SK-N-SH (cell line): Measurements from ENCODE around the gene NYAP2. TPM values are rescaled to one million over a fixed set of nuclear protein-coding genes. Genes with fewer than 3 reads are reported as not detected.

Source experiments
- CTCF ChIA-PET: fragments of 300-600, 350-600 bp; formaldehyde crosslinking; extraction: SDS; loops from one replicate; lab custom pipeline; 2021; lab: Yijun Ruan, JAX
- POLR2A ChIA-PET: fragments of 350-600 bp; sonication (Branson Sonifier 250); formaldehyde crosslinking; extraction: SDS; loops from one replicate; lab custom pipeline; 2020; ENCODE audit warnings: antibody characterized with exemption, inconsistent platforms; lab: Yijun Ruan, JAX
- DNase-seq: peaks from one replicate; pipeline ENCODE4 v3.0.0; 2012
- H2AFZ ChIP-seq: fragments of 200-600 bp; sonication (generic); 2 replicates; pipeline ENCODE4 v1.8.1; 2016; ENCODE audit warnings: antibody characterized with exemption, mild to moderate bottlenecking, low read depth
- H3F3A ChIP-seq: fragments of 200-600 bp; sonication (generic); replicated peaks from 2 replicates; pipeline ENCODE3; 2016; ENCODE audit warnings: antibody characterized with exemption, mild to moderate bottlenecking; ENCODE audit not compliant: insufficient read depth
- H3K27ac ChIP-seq, 2 experiments: fragments of 200-500 bp in 1 of 2; fragments of 200-600 bp in 1 of 2; sonication (Bioruptor generic) in 1 of 2; sonication (generic), shearing (Covaris generic) in 1 of 2; 2 replicates each; pipeline versions ENCODE4 v1.5.1 to v1.6.1; 2014 to 2016; ENCODE audit warnings: low read depth in 2 of 2, inconsistent platforms in 1 of 2, low read length in 1 of 2, mild to moderate bottlenecking in 1 of 2, mixed read lengths in 1 of 2
- H3K27me3 ChIP-seq: fragments of 200-600 bp; sonication (generic), shearing (Covaris generic); 2 replicates; pipeline ENCODE4 v1.6.1; 2016; ENCODE audit warnings: mixed run types; ENCODE audit not compliant: insufficient read depth
- H3K36me3 ChIP-seq, 2 experiments: fragments of 200-500 bp in 1 of 2; fragments of 200-600 bp in 1 of 2; sonication (Bioruptor generic) in 1 of 2; sonication (generic) in 1 of 2; replicated peaks in 1 of 2; 2 replicates each; pipeline versions ENCODE3 to v1.5.1; 2014 to 2016; ENCODE audit warnings: low read length in 1 of 2, mild to moderate bottlenecking in 1 of 2; ENCODE audit not compliant: insufficient read depth in 2 of 2, control insufficient read depth in 1 of 2
- H3K4me1 ChIP-seq, 2 experiments: fragments of 200-500 bp in 1 of 2; fragments of 200-600 bp in 1 of 2; sonication (Bioruptor generic) in 1 of 2; sonication (generic), shearing (Covaris generic) in 1 of 2; 2 replicates each; pipeline versions ENCODE4 v1.5.1 to v1.6.1; 2014 to 2016; ENCODE audit warnings: low read depth in 1 of 2, low read length in 1 of 2, mixed run types in 1 of 2; ENCODE audit not compliant: insufficient read depth in 2 of 2, control insufficient read depth in 1 of 2
- H3K4me2 ChIP-seq: fragments of 200-600 bp; sonication (generic), shearing (Covaris generic); 2 replicates; pipeline ENCODE4 v1.6.1; 2017; ENCODE audit warnings: mixed run types
- H3K4me3 ChIP-seq, 2 experiments: fragments of 200-500 bp in 1 of 2; fragments of 200-600 bp in 1 of 2; sonication (Bioruptor generic) in 1 of 2; sonication (generic), shearing (Covaris generic) in 1 of 2; 2 replicates each; pipeline versions ENCODE4 v1.5.1 to v1.8.1; 2014 to 2016; ENCODE audit warnings: low read depth in 2 of 2, inconsistent platforms in 1 of 2, low read length in 1 of 2, mild to moderate bottlenecking in 1 of 2, mixed read lengths in 1 of 2, moderate library complexity in 1 of 2
- H3K79me2 ChIP-seq: fragments of 200-600 bp; sonication (generic); 2 replicates; pipeline ENCODE4 v1.8.1; 2017; ENCODE audit warnings: mild to moderate bottlenecking; ENCODE audit not compliant: insufficient read depth
- H3K9ac ChIP-seq: fragments of 200-600 bp; sonication (generic); 2 replicates; pipeline ENCODE4 v1.6.1; 2017; ENCODE audit warnings: mixed run types
- H3K9me2 ChIP-seq: fragments of 200-600 bp; sonication (generic); 2 replicates; pipeline ENCODE4 v1.6.1; 2017; ENCODE audit warnings: mixed run types
- H3K9me3 ChIP-seq: fragments of 200-600 bp; sonication (generic); 2 replicates; pipeline ENCODE4 v1.6.1; 2017; ENCODE audit warnings: mixed run types, mild to moderate bottlenecking, moderate library complexity
- H4K20me1 ChIP-seq: fragments of 200-600 bp; sonication (generic); 2 replicates; pipeline ENCODE4 v1.6.1; 2017; ENCODE audit warnings: mild to moderate bottlenecking, mixed run types; ENCODE audit not compliant: insufficient read depth
- CHD2 ChIP-seq: fragments of 150-350 bp; IDR thresholded peaks from 2 replicates; pipeline ENCODE4 v1.6.1; 2018; ENCODE audit warnings: low read length; ENCODE audit not compliant: partially characterized antibody
- FOXJ3 ChIP-seq: sonication (generic); formaldehyde crosslinking; IDR thresholded peaks from 2 replicates; pipeline ENCODE4 v1.5.1; 2020; ENCODE audit warnings: mild to moderate bottlenecking, missing genetic modification reagents
- NFIC ChIP-seq: IDR thresholded peaks from 2 replicates; pipeline ENCODE4 v1.4.0; 2012; ENCODE audit warnings: borderline replicate concordance
- TCF12 ChIP-seq: IDR thresholded peaks from 2 replicates; pipeline ENCODE4 v1.4.0; 2012
- YY1 ChIP-seq: IDR thresholded peaks from 2 replicates; pipeline ENCODE4 v1.4.0; 2012; ENCODE audit warnings: low read depth, mild to moderate bottlenecking
- WGBS: methylation state at CpG from one replicate; pipeline ENCODE4 v1.1.6; 2017; ENCODE audit warnings: low lambda C conversion rate; 5-methylcytosine and 5-hydroxymethylcytosine counted together
- polyA plus RNA-seq, 3 experiments: library from polyadenylated mRNA; depleted of rRNA; stranded (reverse); fragments of >200 nt; gene quantifications; 2 replicates each; pipeline ENCODE4 v1.2.3, GENCODE V29; 2012
- TF ChIP-seq, protein P1 (sequence below): IDR thresholded peaks from 2 replicates; pipeline ENCODE4 v1.4.0; 2012; ENCODE audit warnings: low read depth, borderline replicate concordance
- TF ChIP-seq, protein P2 (sequence below): fragments of 150-350 bp; IDR thresholded peaks from 2 replicates; pipeline ENCODE4 v1.6.1; 2017; ENCODE audit warnings: antibody characterized with exemption, low read length, low read depth, borderline replicate concordance

NYAP2 gene
- polyA plus RNA-seq, 1 of the 3 experiments (the other 2 are of a cell fraction) = not detected

DNA sequence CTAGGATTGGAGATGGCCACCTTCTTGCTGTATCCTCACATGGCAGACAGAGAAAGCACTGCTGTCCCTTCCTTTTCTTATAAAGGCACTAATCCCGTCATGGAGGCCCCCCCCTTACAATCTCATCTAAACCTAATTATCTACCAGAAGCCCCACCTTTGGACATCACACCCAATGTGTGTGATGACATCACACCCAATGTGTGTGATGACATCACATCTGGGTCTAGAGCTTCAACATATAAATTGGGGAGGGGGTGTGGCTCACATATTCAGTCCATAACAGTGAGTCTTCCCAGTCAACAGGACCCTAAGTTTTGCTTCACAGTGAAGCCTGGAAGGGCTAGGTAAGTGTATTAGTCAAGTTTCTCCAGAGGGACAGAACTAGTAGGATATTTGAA lies 213.1 kb downstream of the NYAP2 start:
- POLR2A ChIA-PET = no interaction called here

DNA sequence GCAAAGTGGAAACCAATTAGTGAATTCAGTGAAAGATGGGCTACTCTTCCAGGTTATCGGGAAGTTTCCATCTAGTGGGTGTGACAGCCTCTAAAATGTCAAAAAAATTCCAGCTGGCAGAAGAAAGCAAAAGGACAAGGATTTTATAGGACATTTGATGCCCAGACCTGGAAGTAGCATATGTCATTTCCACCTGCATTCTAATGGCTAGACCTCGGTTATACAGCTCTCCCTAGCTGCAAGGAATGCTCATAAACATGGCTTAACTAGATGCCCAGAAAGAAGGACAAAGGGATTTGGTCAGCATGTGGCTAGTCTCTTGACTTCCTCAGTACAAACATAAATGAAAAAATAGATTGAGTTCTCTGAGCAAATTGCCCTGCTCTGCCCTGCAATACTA lies 215.4 kb downstream of the NYAP2 start:
- Histone ChIP-seq H3F3A (no peaks in the 10 kb centered on the region), H3K4me3 (no peak overlapping the region), H3K79me2 (no peaks in the 10 kb centered on the region), H3K4me1 (no peaks in the 10 kb centered on the region; a peak in 1 of 4 replicates), H3K9me2 (no peaks in the 10 kb centered on the region), H3K9ac (no peak overlapping the region), H3K27ac (no peak overlapping the region), H3K9me3 (no peaks in the 10 kb centered on the region), H3K27me3 (no peaks in the 10 kb centered on the region), H4K20me1 (no peaks in the 10 kb centered on the region), H2AFZ (no peak overlapping the region), H3K4me2 (no peak overlapping the region), H3K36me3 (no peaks in the 10 kb centered on the region)
- ChIA-PET CTCF (no interaction called here), POLR2A (no interaction called here)
- TF ChIP-seq, protein P1, sequence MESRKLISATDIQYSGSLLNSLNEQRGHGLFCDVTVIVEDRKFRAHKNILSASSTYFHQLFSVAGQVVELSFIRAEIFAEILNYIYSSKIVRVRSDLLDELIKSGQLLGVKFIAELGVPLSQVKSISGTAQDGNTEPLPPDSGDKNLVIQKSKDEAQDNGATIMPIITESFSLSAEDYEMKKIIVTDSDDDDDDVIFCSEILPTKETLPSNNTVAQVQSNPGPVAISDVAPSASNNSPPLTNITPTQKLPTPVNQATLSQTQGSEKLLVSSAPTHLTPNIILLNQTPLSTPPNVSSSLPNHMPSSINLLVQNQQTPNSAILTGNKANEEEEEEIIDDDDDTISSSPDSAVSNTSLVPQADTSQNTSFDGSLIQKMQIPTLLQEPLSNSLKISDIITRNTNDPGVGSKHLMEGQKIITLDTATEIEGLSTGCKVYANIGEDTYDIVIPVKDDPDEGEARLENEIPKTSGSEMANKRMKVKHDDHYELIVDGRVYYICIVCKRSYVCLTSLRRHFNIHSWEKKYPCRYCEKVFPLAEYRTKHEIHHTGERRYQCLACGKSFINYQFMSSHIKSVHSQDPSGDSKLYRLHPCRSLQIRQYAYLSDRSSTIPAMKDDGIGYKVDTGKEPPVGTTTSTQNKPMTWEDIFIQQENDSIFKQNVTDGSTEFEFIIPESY = no peak
- TF ChIP-seq FOXJ3 (no peak), NFIC (no peak)
- 37% methylated on average over 2 of the region's 2 CpGs for WGBS
- no peak for DNase-seq

More for the DNA sequence above, 213.1 kb downstream of the NYAP2 start:
- H4K20me1 ChIP-seq = no peaks in the 10 kb centered on the region
- no peak overlapping the region for H2AFZ ChIP-seq
- no peaks in the 10 kb centered on the region; a peak in 1 of 4 replicates for H3K4me1 ChIP-seq
- no peak overlapping the region for H3K27ac ChIP-seq
- 29% methylated on average over 1 of the region's 1 CpG for WGBS
- H3K36me3 ChIP-seq = no peaks in the 10 kb centered on the region
- H3K4me2 ChIP-seq = no peak overlapping the region
- H3F3A ChIP-seq = no peaks in the 10 kb centered on the region
- H3K4me3 ChIP-seq = no peak overlapping the region
- no peaks in the 10 kb centered on the region for H3K79me2 ChIP-seq
- CTCF ChIA-PET = no interaction called here
- no peaks in the 10 kb centered on the region for H3K27me3 ChIP-seq
- no peaks in the 10 kb centered on the region for H3K9me2 ChIP-seq
- no peak overlapping the region for H3K9ac ChIP-seq
- DNase-seq = no peak
- TF ChIP-seq, protein P2, sequence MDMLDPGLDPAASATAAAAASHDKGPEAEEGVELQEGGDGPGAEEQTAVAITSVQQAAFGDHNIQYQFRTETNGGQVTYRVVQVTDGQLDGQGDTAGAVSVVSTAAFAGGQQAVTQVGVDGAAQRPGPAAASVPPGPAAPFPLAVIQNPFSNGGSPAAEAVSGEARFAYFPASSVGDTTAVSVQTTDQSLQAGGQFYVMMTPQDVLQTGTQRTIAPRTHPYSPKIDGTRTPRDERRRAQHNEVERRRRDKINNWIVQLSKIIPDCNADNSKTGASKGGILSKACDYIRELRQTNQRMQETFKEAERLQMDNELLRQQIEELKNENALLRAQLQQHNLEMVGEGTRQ = no peak
- TF ChIP-seq YY1 = no peak
- no peak for TF ChIP-seq FOXJ3
- no peak for TF ChIP-seq CHD2
- H3K9me3 ChIP-seq = no peaks in the 10 kb centered on the region

- POLR2A ChIA-PET = no interaction called here
- no peaks in the 10 kb centered on the region for H3K79me2 ChIP-seq
- WGBS = 21% methylated on average over 3 of the region's 3 CpGs
Measured at GRCh38 chr2:225615514-225615913, 216.0 kb downstream of the NYAP2 start.

More at GRCh38 chr2:225615514-225615913, 216.0 kb downstream of the NYAP2 start:
- Histone ChIP-seq H2AFZ (no peak overlapping the region), H3K4me1 (no peaks in the 10 kb centered on the region; a peak in 1 of 4 replicates), H3K9me2 (no peaks in the 10 kb centered on the region), H3K9ac (no peak overlapping the region), H3K9me3 (no peaks in the 10 kb centered on the region), H3K4me2 (no peak overlapping the region), H3K27me3 (no peaks in the 10 kb centered on the region), H3K4me3 (no peak overlapping the region), H3K36me3 (no peaks in the 10 kb centered on the region), H3K27ac (no peak overlapping the region), H4K20me1 (no peaks in the 10 kb centered on the region), H3F3A (no peaks in the 10 kb centered on the region)
- no peak for DNase-seq
- CTCF ChIA-PET = interaction anchor here (1.1 kb wide), 1 partner anchor 545 kb away, joined by 3 read pairs; no protein-coding TSS in a partner anchor
- TF ChIP-seq TCF12 = no peak
